ENCODE measurements around the gene RNGTT.
A peak's percentile ranks its signal among the peaks of the same experiment; 100 is the strongest.

The RNGTT gene

GRCh38 chr6:88712243-88712936, 251.0 kb downstream of the RNGTT start:
- no peak for ATAC-seq

GRCh38 chr6:88709819-88710246, 253.6 kb downstream of the RNGTT start:
- no peak for ATAC-seq

- ATAC-seq = no peak
Observed at GRCh38 chr6:88708197-88708744, 255.1 kb downstream of the RNGTT start.

DNA sequence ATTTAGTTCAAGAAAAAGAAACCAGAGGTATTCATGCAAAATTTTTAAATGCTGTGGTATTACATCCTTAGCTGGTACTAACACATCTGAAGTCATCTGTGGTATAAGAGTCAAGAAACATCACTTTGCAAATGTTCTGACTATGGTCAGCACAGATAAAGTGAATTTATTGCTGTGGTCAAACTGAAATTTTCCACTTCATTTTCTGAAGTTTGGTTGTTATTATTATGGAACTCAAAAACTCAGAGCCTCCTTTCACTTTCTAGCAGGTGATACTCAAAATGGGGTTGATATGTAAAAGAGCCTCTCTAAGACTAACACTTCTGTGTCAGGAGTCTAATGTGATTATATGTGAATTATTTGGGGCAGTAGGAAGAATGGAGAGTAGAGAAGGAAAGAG, 257.8 kb downstream of the RNGTT start:
- no peak for ATAC-seq

DNA sequence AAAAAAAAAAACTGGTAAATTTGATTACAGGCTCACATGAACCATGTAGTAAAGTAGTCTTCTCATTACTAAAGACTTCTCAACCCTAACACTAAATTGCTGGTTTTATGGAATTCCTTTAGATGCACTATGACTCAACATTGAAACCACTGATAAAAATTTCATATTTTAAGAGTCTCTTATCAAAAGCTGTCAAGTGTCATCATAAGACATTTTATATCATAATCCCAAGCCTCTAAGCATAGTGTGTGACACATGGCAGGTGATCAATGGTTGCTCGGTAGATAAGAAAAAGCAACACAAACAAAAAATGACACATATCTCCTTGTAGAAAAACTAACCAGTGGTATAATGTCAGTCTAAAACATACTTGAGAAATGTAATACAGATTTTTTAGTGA, 258.4 kb downstream of the RNGTT start:
- no peak for ATAC-seq

DNA sequence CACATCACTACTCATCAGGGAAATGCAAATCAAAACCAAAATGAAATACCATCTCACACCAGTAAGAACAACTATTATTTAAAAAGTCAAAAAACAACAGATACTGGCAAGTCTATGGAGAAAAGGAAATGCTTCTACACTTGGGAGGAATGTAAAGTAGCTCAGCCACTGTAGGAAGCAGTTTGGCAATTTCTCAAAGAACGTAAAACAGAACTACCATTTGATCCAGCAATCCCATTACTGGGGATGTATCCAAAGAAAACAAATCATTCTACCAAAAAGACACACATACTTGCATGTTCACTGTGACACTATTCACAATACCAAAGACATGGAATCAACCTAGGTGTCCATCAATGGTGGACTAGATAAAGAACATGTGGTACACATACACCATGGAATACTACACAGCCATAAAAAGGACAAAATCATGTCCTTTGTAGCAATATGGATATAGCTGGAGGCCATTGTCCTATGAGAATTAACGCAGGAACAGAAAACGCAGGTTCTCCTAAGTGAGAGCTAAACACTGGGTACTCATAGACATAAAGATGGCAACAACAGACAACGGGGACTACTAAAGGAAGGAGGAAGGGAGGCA, 260.4 kb downstream of the RNGTT start:
- no peak for ATAC-seq

DNA sequence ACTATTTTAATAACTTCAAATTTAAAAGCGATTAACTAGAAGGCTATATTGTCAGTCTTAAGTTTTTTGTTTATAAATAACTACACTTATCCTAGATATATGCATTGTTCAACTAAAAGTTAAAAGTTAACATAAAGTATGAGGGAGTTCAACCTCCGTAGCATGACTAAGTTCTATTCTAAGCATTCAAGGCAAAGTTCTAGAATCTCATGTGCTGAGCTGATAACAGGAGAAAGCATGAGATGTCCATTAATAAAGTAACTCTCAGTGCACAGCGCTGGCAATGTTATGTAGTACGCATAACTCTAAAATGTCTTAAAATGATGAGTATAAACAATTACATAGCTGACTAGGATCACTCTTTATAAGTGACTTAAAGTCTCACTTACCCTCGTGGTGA, 264.8 kb downstream of the RNGTT start:
- ATAC-seq = no peak

- no peak for ATAC-seq
Observed at GRCh38 chr6:88695937-88696336, 267.5 kb downstream of the RNGTT start.

GRCh38 chr6:88683734-88684133, 279.7 kb downstream of the RNGTT start:
- ATAC-seq = no peak

GRCh38 chr6:88680654-88681053, 282.8 kb downstream of the RNGTT start:
- no peak for ATAC-seq

DNA sequence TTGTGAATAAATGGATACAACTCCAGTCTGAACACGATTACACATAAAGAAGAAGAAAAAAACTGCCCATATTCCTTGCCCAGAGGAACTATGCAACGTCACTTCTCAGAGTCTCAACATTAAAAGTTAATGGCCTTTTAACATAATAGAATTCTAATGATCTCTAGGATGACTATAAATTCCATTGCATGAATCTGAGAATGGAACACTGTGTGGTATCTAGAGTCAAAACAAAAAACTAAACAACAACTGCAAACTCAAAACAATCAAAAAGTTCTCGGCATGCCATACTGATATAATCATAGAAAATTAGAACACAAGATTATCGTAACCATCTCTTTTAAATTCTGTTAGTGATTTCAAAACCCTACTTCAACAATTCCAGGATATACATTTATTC, 283.6 kb downstream of the RNGTT start:
- no peak for ATAC-seq

DNA sequence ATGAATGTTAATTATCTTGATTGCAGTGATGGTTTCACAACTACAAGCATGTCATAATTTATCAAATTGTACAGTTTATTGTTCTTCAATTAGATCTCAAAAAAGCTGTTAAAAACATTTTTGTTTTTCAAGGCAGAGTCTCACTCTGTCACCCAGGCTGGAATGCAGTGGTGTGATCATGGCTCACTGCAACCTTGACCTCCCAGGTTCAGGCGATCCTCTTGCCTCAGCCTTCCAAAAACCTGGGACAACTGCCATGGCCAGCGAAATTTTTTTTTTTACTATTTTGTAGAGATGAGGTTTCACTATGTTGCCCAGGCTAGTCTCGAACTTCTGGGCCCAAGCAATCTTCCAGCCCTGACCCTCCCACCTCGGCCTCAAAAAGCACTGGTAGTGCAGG, 286.1 kb downstream of the RNGTT start:
- no peak for ATAC-seq

- no peak for ATAC-seq
Observed at GRCh38 chr6:88671624-88672023, 291.8 kb downstream of the RNGTT start.

DNA sequence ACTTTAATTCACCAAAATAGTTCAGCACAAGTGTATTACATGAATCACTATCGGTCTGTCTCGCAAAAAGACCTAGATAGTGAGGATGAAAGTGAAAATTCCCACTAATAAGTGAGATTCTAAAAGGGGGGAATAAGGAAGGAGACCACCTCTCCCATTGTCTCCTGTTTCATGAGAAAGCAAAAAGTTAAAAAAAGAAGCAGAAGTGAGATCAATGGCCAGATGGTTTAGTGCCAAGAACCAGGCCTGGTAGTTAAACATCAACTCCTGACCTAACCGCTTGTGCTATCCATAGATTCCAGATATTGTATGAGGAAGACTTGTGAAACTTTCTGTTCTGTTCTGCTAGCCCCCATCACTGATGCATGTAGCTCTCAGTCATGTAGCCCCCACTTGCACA, 293.0 kb downstream of the RNGTT start:
- ATAC-seq = no peak

GRCh38 chr6:88669475-88669874, 293.9 kb downstream of the RNGTT start:
- no peak for ATAC-seq

DNA sequence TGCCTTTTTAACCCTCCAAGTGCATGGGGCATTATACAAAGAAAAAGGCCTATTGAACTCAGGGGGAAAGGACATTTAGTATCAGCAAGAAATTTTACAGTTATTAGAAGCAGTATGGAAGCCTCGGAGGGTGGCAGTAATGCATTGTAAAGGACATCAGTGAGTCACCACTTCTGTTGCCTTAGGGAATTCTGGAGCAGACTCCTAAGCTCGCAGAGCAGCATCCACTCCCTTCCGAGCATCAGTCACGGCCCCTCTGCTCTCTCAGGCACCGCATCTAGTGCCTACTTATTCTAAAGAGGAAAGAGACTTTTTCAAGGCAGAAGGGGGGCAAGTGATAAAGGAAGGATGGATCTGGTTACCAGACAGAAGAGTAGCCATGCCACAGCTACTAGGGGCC, 296.5 kb downstream of the RNGTT start:
- no peak for ATAC-seq

- no peak for ATAC-seq
Observed at GRCh38 chr6:88665131-88665530, 298.3 kb downstream of the RNGTT start.

- no peak for ATAC-seq
Observed at GRCh38 chr6:88663801-88664200, 299.6 kb downstream of the RNGTT start.

DNA sequence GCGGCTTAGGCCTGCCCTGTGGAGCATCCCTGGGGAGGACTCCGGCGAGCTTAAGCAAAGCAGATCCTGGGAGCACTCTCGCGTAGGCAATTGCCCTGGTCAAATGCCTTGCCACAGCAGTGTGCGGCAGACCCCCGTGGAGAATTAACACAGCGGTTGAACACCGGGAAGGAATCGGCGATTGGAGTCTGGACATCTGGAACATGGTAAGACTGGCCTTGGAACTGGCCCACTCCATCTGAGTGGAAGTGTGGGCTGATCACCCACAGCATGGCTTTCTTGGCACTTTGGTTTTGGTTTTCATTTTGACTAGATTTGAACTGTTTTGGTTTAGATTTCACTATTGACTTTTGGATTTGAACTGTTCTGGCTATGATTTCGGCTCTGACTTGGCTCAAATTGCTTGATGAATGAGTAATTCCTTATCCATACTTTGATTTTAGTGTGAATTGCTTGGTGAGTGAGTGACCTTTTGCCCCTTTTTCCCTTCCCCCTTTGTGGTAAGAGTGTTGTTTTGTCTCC, 300.7 kb downstream of the RNGTT start:
- ATAC-seq = peak in 1 of 2 donors; percentile 24

DNA sequence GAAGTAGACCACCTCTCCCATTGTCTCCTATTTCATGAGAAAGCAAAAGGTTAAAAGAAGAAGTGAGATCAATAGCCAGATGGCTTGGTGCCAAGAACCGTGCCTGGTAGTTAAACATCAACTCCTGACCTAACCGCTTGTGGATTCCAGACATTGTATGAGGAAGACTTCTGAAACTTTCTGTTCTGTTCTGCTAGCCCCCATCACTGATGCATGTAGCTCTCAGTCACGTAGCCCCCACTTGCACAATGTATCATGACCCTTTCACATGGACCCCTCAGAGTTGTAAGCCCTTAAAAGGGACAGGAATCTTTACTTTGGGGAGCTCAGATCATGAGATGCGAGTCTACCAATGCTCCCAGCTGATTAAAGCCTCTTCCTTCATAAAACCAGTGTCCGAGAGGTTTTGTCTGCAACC, 301.2 kb downstream of the RNGTT start:
- no peak for ATAC-seq

- no peak for ATAC-seq
Observed at GRCh38 chr6:88661136-88661535, 302.3 kb downstream of the RNGTT start.

DNA sequence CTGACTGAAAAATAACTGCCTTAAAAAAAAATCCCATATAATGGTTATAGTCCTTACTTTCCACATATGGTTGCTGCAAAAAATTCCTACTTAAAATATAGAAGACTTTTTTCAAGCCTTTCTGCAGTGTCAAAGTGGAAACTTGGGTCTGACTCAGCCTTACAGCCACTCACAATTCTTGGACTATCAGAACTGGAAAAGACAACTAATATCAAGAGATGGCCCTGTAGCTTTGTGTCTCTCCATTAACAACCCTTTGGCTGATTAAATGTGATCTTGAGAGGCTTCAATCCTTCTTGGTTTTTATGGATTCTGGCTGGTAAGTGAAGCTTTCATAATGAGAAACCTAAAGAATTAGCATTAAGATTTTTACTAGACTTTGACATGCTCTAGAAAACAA, 307.8 kb downstream of the RNGTT start:
- no peak for ATAC-seq

- ATAC-seq = no peak
Observed at GRCh38 chr6:88653936-88654335, 309.5 kb downstream of the RNGTT start.

DNA sequence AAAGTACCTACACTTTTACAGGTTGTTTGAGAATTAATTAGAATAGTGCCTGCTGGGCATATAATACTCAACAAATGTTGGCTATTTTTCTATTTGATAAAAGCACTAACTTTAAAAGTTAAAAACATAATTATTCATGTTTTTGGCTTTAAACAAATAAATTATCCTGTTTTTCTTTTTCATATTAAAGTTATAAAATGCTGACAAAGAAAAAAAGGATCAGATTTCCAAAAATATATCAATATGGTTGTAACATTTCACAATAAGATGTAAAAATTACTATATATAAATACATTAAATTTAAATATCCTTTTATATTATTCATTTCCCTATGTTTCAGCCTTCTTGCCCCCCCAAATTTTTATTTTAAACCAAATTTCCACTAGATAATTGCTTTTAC, 312.0 kb downstream of the RNGTT start:
- ATAC-seq = no peak

Data from activated CD4-positive, CD25-positive, alpha-beta regulatory T cell treated with anti-CD3 and anti-CD28 coated beads, Interleukin-2, amount 50 U/mL, for 24 hours (primary cell).